ENCODE measurements around the gene CEP104.

- TF ChIP-seq POLR2A (IDR thresholded peaks at IDR 0.05) (no peak), CTCF (IDR thresholded peaks at IDR 0.05) (no peak)
Observed at GRCh38 chr1:3864884-3865283, 7.9 kb upstream of the CEP104 start.

Data from suprapubic skin (tissue), 3 donors.